Fibroblast of lung (primary cell): ENCODE measurements around the gene BTG1. TPM values are rescaled to one million over a fixed set of nuclear protein-coding genes. Genes with fewer than 3 reads are reported as not detected.

Experiments
- DNase-seq, 2 donors: peaks; one replicate each; pipeline versions ENCODE4 v3.0.0 to v3.0.0-alpha.2; 2010; ENCODE audit warnings: low read depth in 2 of 2
- H2AFZ ChIP-seq: 2 replicates; pipeline ENCODE4 v1.5.1; 2012; ENCODE audit warnings: low read length, control low read depth, inconsistent platforms
- H3K27ac ChIP-seq: 2 replicates; pipeline ENCODE4 v1.5.1; 2011; ENCODE audit warnings: low read length, control low read depth; ENCODE audit not compliant: insufficient read depth
- H3K27me3 ChIP-seq: 2 replicates; pipeline ENCODE4 v1.5.1; 2011; ENCODE audit warnings: mild to moderate bottlenecking, low read length; ENCODE audit not compliant: control insufficient read depth, insufficient read depth
- H3K36me3 ChIP-seq: 2 replicates; pipeline ENCODE4 v1.5.1; 2011; ENCODE audit warnings: low read length; ENCODE audit not compliant: control insufficient read depth, insufficient read depth
- H3K4me1 ChIP-seq: 2 replicates; pipeline ENCODE4 v1.5.1; 2011; ENCODE audit warnings: low read length; ENCODE audit not compliant: control insufficient read depth, insufficient read depth; ENCODE audit errors: extremely low read depth
- H3K4me2 ChIP-seq: 2 replicates; pipeline ENCODE4 v1.5.1; 2011; ENCODE audit warnings: low read length, control low read depth; ENCODE audit not compliant: insufficient read depth; ENCODE audit errors: extremely low read depth
- H3K4me3 ChIP-seq, 4 experiments: fragments of 200-600 bp in 1 of 4; sonication (generic) in 1 of 4; replicated peaks in 1 of 4; 2 replicates each; pipeline ENCODE4 v1.5.1; 2011 to 2016; ENCODE audit warnings: low read length in 4 of 4, low read depth in 3 of 4, mild to moderate bottlenecking in 3 of 4, control low read depth in 2 of 4, inconsistent platforms in 1 of 4, mixed read lengths in 1 of 4; ENCODE audit not compliant: insufficient read depth in 1 of 4; ENCODE audit errors: control extremely low read depth in 1 of 4
- H3K79me2 ChIP-seq: 2 replicates; pipeline ENCODE4 v1.5.1; 2012; ENCODE audit warnings: mild to moderate bottlenecking, low read length, inconsistent platforms; ENCODE audit not compliant: control insufficient read depth, insufficient read depth
- H3K9ac ChIP-seq: 2 replicates; pipeline ENCODE4 v1.5.1; 2011; ENCODE audit warnings: mild to moderate bottlenecking, low read length, control low read depth; ENCODE audit not compliant: insufficient read depth
- H3K9me3 ChIP-seq: 2 replicates; pipeline ENCODE4 v1.5.1; 2012; ENCODE audit warnings: low read depth, low read length; ENCODE audit not compliant: control insufficient read depth, insufficient read depth
- H4K20me1 ChIP-seq: 2 replicates; pipeline ENCODE4 v1.5.1; 2011; ENCODE audit warnings: low read length; ENCODE audit not compliant: control insufficient read depth, insufficient read depth; ENCODE audit errors: extremely low read depth
- EZH2 ChIP-seq: IDR thresholded peaks from 2 replicates; pipeline ENCODE4 v1.5.1; 2012; ENCODE audit warnings: low read length, control low read depth, mild to moderate bottlenecking; ENCODE audit errors: missing control alignments
- polyA plus RNA-seq, 2 donors: library from polyadenylated mRNA; depleted of rRNA in 1 of 2; stranded (reverse) in 1 of 2; unstranded in 1 of 2; fragments of >200 nt; gene quantifications; 2 replicates each; pipeline ENCODE4 v1.2.1, GENCODE V29; 2011 to 2012; ENCODE audit warnings: missing spikeins in 1 of 2
- total RNA-seq: library from RNA; depleted of rRNA; stranded (reverse); fragments of >200 nt; gene quantifications from 2 replicates; pipeline ENCODE4 v1.2.1, GENCODE V29; 2014
- TF ChIP-seq, protein P1 (sequence below), 2 donors: IDR thresholded peaks in 1 of 2; conservative IDR thresholded peaks in 1 of 2; 1 replicate in 1 of 2; 2 replicates in 1 of 2; pipeline ENCODE4 v1.5.1; 2011 to 2012; ENCODE audit warnings: low read length in 2 of 2, control low read depth in 1 of 2, inconsistent platforms in 1 of 2, low read depth in 1 of 2, mild to moderate bottlenecking in 1 of 2

Gene BTG1
- total and polyA plus RNA-seq, 2 donors (not counting 1 experiment from before 2014, with no cell fraction given) = 18.2 to 23.1 TPM

- Histone ChIP-seq H3K4me1 (no peaks in the 10 kb centered on the region), H3K4me2 (no peak overlapping the region), H3K36me3 (no peaks in the 10 kb centered on the region), H3K4me3 (no peak overlapping the region), H3K27me3 (no peaks in the 10 kb centered on the region), H3K9ac (no peak overlapping the region), H4K20me1 (no peaks in the 10 kb centered on the region), H2AFZ (no peak overlapping the region), H3K27ac (no peak overlapping the region), H3K9me3 (no peaks in the 10 kb centered on the region), H3K79me2 (no peaks in the 10 kb centered on the region)
- no peak for DNase-seq
- TF ChIP-seq, protein P1, sequence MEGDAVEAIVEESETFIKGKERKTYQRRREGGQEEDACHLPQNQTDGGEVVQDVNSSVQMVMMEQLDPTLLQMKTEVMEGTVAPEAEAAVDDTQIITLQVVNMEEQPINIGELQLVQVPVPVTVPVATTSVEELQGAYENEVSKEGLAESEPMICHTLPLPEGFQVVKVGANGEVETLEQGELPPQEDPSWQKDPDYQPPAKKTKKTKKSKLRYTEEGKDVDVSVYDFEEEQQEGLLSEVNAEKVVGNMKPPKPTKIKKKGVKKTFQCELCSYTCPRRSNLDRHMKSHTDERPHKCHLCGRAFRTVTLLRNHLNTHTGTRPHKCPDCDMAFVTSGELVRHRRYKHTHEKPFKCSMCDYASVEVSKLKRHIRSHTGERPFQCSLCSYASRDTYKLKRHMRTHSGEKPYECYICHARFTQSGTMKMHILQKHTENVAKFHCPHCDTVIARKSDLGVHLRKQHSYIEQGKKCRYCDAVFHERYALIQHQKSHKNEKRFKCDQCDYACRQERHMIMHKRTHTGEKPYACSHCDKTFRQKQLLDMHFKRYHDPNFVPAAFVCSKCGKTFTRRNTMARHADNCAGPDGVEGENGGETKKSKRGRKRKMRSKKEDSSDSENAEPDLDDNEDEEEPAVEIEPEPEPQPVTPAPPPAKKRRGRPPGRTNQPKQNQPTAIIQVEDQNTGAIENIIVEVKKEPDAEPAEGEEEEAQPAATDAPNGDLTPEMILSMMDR (conservative IDR thresholded peaks at IDR 0.05 in 1 of 2, IDR thresholded peaks at IDR 0.05 in 1 of 2; ENCODE audit: low read depth in 1 of 2, low read length in 2 of 2) = no peak
- TF ChIP-seq EZH2 = no peak
Observed at GRCh38 chr12:92114834-92115233, 30.8 kb downstream of the BTG1 start.

DNA sequence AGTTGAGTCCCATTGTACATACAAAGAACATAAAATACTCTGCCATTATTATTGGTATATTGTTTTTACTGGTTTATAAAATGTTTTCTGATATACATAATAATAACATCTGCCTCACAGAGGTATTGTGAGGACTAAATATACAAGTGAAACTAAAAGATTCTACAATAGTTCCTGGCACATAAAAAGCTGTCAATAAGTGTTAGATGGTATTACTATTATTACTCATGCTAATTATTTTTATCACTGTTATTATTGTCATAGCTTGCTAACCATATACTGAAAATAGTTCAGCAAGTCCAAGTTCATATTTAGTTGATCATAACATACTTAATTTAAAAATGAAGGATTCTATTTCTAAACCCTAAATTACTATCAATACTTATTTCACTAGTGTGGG, 34.4 kb downstream of the BTG1 start:
- no peak for TF ChIP-seq EZH2
- no peak overlapping the region for H3K4me3 ChIP-seq
- H3K27me3 ChIP-seq = no peaks in the 10 kb centered on the region
- no peaks in the 10 kb centered on the region for H3K79me2 ChIP-seq
- no peak for DNase-seq
- no peak overlapping the region for H3K4me2 ChIP-seq
- H3K9ac ChIP-seq = no peak overlapping the region
- H2AFZ ChIP-seq = no peak overlapping the region
- H3K4me1 ChIP-seq = peaks cover 2% of the 10 kb centered on the region
- no peaks in the 10 kb centered on the region for H3K36me3 ChIP-seq
- no peaks in the 10 kb centered on the region for H4K20me1 ChIP-seq
- H3K9me3 ChIP-seq = no peaks in the 10 kb centered on the region
- H3K27ac ChIP-seq = no peak overlapping the region

DNA sequence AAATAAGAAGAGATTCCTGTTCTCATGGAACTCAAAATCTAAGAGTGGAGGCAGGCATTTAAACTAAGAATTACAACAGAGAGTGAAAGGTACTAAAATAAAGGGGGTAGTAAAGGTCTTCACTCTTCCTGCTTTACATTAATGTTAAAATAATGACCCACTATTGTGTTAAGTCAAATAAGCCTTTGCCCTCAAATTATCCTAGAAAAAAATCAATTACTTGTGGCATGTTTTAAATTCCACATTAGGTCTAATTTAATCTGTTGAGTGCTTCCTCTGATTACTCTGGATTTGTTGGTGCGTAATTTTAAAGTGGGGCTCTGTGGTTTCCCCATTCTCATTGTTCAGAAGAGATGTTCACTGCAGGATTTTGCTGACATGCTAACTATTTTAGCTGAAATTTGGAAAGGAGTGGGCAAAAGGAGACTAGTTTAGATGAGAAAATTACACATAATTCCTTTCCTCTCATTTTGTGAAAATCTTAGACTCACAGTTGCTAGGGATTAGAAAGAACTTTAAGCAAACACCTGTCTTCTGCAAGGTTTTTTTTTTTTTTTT, 35.5 kb downstream of the BTG1 start:
- no peaks in the 10 kb centered on the region for H4K20me1 ChIP-seq
- no peak overlapping the region for H3K4me2 ChIP-seq
- no peak overlapping the region for H3K27ac ChIP-seq
- no peaks in the 10 kb centered on the region for H3K36me3 ChIP-seq
- no peak overlapping the region for H2AFZ ChIP-seq
- H3K4me1 ChIP-seq = peaks cover 2% of the 10 kb centered on the region
- H3K27me3 ChIP-seq = no peaks in the 10 kb centered on the region
- no peak for TF ChIP-seq EZH2
- TF ChIP-seq, protein P1 (conservative IDR thresholded peaks at IDR 0.05 in 1 of 2, IDR thresholded peaks at IDR 0.05 in 1 of 2; ENCODE audit: low read depth in 1 of 2, low read length in 2 of 2) = no peak
- no peak overlapping the region for H3K9ac ChIP-seq
- no peak overlapping the region for H3K4me3 ChIP-seq
- H3K9me3 ChIP-seq = no peaks in the 10 kb centered on the region
- H3K79me2 ChIP-seq = no peaks in the 10 kb centered on the region
- no peak for DNase-seq
